Progenitor cell of endocrine pancreas (in vitro differentiated cells): ENCODE measurements around the gene ACTRT2. TPM values are rescaled to one million over a fixed set of nuclear protein-coding genes. Genes with fewer than 3 reads are reported as not detected.

Source experiments
- DNase-seq: peaks from one replicate; pipeline ENCODE4 v3.0.0; 2021; ENCODE audit warnings: low spot score; ENCODE audit not compliant: unreplicated experiment
- H3K27ac Mint-ChIP-seq: 2 replicates; pipeline ENCODE4 v1.8.0; 2021; ENCODE audit warnings: mild to moderate bottlenecking, moderate library complexity, mixed read lengths
- H3K27me3 Mint-ChIP-seq: 2 replicates; pipeline ENCODE4 v1.8.0; 2021; ENCODE audit warnings: mixed read lengths
- H3K36me3 Mint-ChIP-seq: 2 replicates; pipeline ENCODE4 v1.8.0; 2022; ENCODE audit warnings: mixed read lengths; ENCODE audit not compliant: insufficient read depth
- H3K4me1 Mint-ChIP-seq: 2 replicates; pipeline ENCODE4 v1.8.0; 2021; ENCODE audit warnings: low read depth, mixed read lengths
- H3K4me3 Mint-ChIP-seq: 2 replicates; pipeline ENCODE4 v1.8.0; 2021; ENCODE audit warnings: low read depth, mild to moderate bottlenecking, moderate library complexity, mixed read lengths
- H3K9me3 Mint-ChIP-seq: 2 replicates; pipeline ENCODE4 v1.8.0; 2021; ENCODE audit warnings: low read depth, mixed read lengths
- total RNA-seq: library from RNA; stranded (reverse); gene quantifications from 2 replicates; pipeline ENCODE4 v1.2.1, GENCODE V29; 2021
- TF ChIP-seq, protein P1 (sequence below): fragments of 200-600 bp; sonication (generic); IDR thresholded peaks from one replicate; pipeline ENCODE4 v1.5.0; 2021; ENCODE audit warnings: antibody characterized with exemption, mild to moderate bottlenecking; ENCODE audit not compliant: unreplicated experiment

ACTRT2 gene
- total RNA-seq, 1 donor from 2014 or later: not detected

DNA sequence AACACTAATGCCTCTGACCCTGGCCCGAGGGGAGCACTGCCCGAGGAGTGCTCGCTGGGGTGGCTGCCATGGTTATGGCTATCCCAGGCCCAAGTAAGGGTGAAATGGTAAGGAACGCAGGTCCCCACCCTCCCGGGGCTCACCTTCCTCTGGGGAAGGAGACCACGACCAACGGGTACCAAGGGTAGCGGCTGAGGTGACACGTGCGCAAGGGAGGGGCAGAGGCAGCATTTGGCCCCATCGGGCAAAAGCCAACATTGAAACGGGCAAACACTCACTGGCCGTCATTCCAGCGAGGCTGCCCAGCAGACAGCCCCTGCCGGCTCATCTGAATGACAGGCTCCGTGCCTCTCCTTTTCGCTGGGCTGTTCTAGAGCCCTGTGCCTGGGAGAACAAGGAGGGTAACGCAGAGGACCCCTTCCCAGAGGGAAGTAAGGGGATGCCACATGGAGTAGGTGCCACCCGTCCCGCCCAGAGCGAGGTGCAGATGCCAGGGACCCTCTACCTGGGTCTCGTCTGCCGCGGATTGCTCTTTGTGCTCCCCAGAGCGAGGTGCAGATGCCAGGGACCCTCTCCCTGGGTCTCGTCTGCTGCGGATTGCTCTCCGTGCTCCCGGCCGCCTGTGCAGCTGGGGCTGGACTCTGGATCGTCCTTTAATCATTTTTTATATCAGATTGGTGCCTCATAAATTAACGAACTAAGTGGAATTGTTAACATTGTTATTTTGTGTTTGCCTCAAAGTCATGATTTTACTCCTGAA lies 16.2 kb downstream of the ACTRT2 start:
- DNase-seq: no peak
- TF ChIP-seq, protein P1, sequence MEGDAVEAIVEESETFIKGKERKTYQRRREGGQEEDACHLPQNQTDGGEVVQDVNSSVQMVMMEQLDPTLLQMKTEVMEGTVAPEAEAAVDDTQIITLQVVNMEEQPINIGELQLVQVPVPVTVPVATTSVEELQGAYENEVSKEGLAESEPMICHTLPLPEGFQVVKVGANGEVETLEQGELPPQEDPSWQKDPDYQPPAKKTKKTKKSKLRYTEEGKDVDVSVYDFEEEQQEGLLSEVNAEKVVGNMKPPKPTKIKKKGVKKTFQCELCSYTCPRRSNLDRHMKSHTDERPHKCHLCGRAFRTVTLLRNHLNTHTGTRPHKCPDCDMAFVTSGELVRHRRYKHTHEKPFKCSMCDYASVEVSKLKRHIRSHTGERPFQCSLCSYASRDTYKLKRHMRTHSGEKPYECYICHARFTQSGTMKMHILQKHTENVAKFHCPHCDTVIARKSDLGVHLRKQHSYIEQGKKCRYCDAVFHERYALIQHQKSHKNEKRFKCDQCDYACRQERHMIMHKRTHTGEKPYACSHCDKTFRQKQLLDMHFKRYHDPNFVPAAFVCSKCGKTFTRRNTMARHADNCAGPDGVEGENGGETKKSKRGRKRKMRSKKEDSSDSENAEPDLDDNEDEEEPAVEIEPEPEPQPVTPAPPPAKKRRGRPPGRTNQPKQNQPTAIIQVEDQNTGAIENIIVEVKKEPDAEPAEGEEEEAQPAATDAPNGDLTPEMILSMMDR: no peak

DNA sequence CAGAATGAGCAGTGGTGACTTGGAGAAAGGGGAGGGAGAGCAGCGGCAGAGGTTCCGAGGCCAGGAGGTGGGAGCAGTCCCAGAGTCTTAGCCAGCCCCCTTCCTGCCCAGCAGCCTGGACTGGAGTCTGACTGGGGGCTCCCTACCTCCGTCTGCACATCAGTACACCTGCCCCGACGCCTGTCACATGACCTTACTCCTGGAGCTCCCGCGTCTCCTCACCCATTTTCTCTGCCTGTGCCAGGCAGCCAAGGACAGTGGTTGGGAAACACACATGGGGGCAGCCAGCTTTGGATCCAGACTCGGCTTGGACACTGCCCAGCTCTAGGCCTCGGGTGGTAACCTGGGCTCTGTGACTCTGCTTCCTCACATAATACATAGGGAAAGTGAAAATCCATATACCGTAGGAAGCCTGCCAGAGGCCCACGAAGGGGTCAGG lies 16.9 kb downstream of the ACTRT2 start:
- Mint-ChIP-seq H3K27ac (no peak overlapping the region), H3K4me1 (no peaks in the 10 kb centered on the region), H3K9me3 (peaks cover 3% of the 10 kb centered on the region), H3K27me3 (peaks cover 5% of the 10 kb centered on the region), H3K36me3 (no peaks in the 10 kb centered on the region), H3K4me3 (no peak overlapping the region)
- DNase-seq: no peak
- TF ChIP-seq, protein P1: no peak

More for the DNA sequence above, 16.2 kb downstream of the ACTRT2 start:
- Mint-ChIP-seq H3K4me1 (no peaks in the 10 kb centered on the region), H3K27ac (no peak overlapping the region), H3K4me3 (no peak overlapping the region), H3K9me3 (peaks cover 3% of the 10 kb centered on the region), H3K27me3 (peaks cover 5% of the 10 kb centered on the region), H3K36me3 (no peaks in the 10 kb centered on the region)

DNA sequence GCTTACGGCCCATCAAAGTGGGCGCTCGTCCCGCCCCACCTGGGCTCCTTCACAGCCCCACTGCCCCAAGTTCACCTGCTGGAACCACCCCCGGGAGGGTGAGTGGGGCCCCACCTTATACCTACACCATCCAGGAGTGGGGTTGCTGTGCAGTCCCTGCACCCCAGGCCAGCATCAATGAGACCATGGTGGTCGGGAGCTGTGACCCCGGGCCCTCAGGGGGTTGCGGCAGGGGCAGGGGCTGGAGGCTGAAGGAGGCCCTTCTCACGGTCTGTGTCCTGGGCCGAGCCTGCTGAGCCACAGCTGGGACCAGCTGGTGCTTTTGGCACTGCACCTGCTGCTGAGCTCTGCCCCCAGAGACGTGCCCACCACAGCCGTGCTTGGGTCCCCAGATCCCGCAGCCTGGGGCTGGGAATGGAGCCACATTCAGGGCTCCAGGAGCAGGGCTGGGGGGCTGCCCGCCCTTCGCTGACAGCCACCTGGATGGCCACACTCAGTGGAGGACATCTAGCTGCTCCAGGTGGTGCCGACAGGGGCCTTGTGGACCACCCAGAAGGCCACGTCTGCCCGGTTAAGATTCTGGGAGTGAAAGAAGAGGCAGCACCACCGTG lies 17.4 kb downstream of the ACTRT2 start:
- no peak for DNase-seq
- no peaks in the 10 kb centered on the region for H3K36me3 Mint-ChIP-seq
- H3K27ac Mint-ChIP-seq: no peak overlapping the region
- H3K4me3 Mint-ChIP-seq: no peak overlapping the region
- TF ChIP-seq, protein P1: no peak
- no peaks in the 10 kb centered on the region for H3K4me1 Mint-ChIP-seq
- peaks cover 3% of the 10 kb centered on the region for H3K9me3 Mint-ChIP-seq
- H3K27me3 Mint-ChIP-seq: peaks cover 5% of the 10 kb centered on the region

DNA sequence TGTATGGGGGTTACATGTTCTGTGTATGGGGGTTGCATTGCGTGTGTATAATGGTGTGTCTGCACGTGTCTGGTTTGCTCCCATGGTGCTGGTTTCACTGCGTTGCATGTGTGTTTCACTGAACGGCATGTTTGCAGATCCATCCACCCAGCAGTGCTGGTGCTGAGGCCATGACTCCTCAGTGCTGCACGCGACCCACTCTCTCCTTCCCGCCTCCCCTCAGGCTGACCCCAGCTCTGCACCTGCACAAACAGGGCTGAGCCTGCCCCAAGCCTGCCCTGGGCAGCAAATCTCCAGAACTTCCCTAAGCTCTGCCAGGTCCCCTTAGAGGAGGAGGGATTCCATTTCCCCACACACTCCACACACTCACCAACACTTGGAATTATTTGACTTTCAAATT lies 18.7 kb downstream of the ACTRT2 start:
- DNase-seq: no peak
- peaks cover 3% of the 10 kb centered on the region for H3K27me3 Mint-ChIP-seq
- H3K27ac Mint-ChIP-seq: no peak overlapping the region
- no peaks in the 10 kb centered on the region for H3K36me3 Mint-ChIP-seq
- no peak overlapping the region for H3K4me3 Mint-ChIP-seq
- TF ChIP-seq, protein P1: no peak
- no peaks in the 10 kb centered on the region for H3K4me1 Mint-ChIP-seq
- no peaks in the 10 kb centered on the region for H3K9me3 Mint-ChIP-seq

DNA sequence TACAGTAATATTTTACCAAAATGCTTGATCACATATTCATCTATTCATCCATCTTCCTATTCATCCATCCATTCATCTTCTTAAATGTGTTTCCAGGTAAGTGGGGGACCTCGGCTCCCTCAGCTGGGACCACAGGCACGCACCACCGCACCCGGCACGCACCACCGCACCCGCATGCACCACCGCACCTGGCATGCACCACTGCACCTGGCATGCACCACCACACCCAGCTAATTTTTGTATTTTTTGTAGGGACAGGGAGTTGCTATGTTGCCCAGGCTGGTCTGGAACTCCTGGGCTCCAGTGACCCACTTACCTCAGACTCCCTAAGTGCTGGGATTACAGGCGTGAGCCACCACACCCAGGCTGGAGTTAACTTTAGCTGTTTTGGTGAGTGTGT lies 21.2 kb downstream of the ACTRT2 start:
- Mint-ChIP-seq H3K4me1 (no peaks in the 10 kb centered on the region), H3K27me3 (peaks cover 11% of the 10 kb centered on the region), H3K36me3 (no peaks in the 10 kb centered on the region), H3K27ac (no peak overlapping the region), H3K4me3 (no peak overlapping the region), H3K9me3 (no peaks in the 10 kb centered on the region)
- no peak for DNase-seq
- TF ChIP-seq, protein P1: no peak
